CD4-positive, alpha-beta T cell treated with Interleukin-6 at 100 ng/mL for 8 hours (primary cell): ENCODE measurements around the gene ITGAL.
"Not testable (repeated sequence)": the region's sequence is repeated elsewhere in the genome, so short reads cannot be mapped to it uniquely, and the experiment has no call there.

Experiments
- DNase-seq: peaks from one replicate; pipeline ENCODE4 v3.0.0-alpha.2; 2020; ENCODE audit warnings: mixed read lengths, low spot score

Gene ITGAL

GRCh38 chr16:30457743-30458560 lies 14.6 kb upstream of the ITGAL start:
- no peak for DNase-seq

GRCh38 chr16:30458561-30459394 lies 13.8 kb upstream of the ITGAL start:
- DNase-seq = peak; percentile 89

GRCh38 chr16:30459456-30459855 lies 13.1 kb upstream of the ITGAL start:
- no peak for DNase-seq

- not testable (repeated sequence) for DNase-seq
Observed at GRCh38 chr16:30461426-30461825, 11.1 kb upstream of the ITGAL start.

- no peak for DNase-seq
Observed at GRCh38 chr16:30464078-30464477, 8.5 kb upstream of the ITGAL start.

- DNase-seq = no peak
Observed at GRCh38 chr16:30470170-30470512, 2.4 kb upstream of the ITGAL start.

GRCh38 chr16:30470632-30470995 lies 1.9 kb upstream of the ITGAL start:
- no peak for DNase-seq

- peak; percentile 32 for DNase-seq
Observed at GRCh38 chr16:30473231-30474073, 910 bp downstream of the ITGAL start.

- no peak for DNase-seq
Observed at GRCh38 chr16:30474074-30474452, 1.5 kb downstream of the ITGAL start.

GRCh38 chr16:30474684-30475083 lies 2.1 kb downstream of the ITGAL start:
- DNase-seq = no peak

GRCh38 chr16:30476991-30477390 lies 4.4 kb downstream of the ITGAL start:
- no peak for DNase-seq

- DNase-seq = not testable (repeated sequence)
Observed at GRCh38 chr16:30477773-30478172, 5.2 kb downstream of the ITGAL start.

GRCh38 chr16:30478766-30479478 lies 6.4 kb downstream of the ITGAL start:
- DNase-seq = no peak

GRCh38 chr16:30481381-30481780 lies 8.8 kb downstream of the ITGAL start:
- DNase-seq = no peak

- no peak for DNase-seq
Observed at GRCh38 chr16:30482366-30482765, 9.8 kb downstream of the ITGAL start.

- no peak for DNase-seq
Observed at GRCh38 chr16:30484887-30485286, 12.3 kb downstream of the ITGAL start.

GRCh38 chr16:30485818-30486436 lies 13.4 kb downstream of the ITGAL start:
- no peak for DNase-seq

GRCh38 chr16:30488764-30489605 lies 16.4 kb downstream of the ITGAL start:
- DNase-seq = no peak

- no peak for DNase-seq
Observed at GRCh38 chr16:30490210-30490609, 17.7 kb downstream of the ITGAL start.

GRCh38 chr16:30491229-30491628 lies 18.7 kb downstream of the ITGAL start:
- no peak for DNase-seq
